Fibroblast of skin of abdomen (primary cell): Measurements from ENCODE around the gene CCM2L. TPM values are rescaled to one million over a fixed set of nuclear protein-coding genes. Genes with fewer than 3 reads are reported as not detected.

Source experiments
- DNase-seq: peaks from one replicate; pipeline ENCODE4 v3.0.0-alpha.2; 2013
- polyA plus RNA-seq, 2 experiments: library from polyadenylated mRNA; unstranded; fragments of 120-200 nt; gene quantifications; one replicate each; pipeline ENCODE4 v1.2.1, GENCODE V29; 2013; ENCODE audit not compliant: insufficient read length in 2 of 2

CCM2L gene
- 0.06 TPM for polyA plus RNA-seq (2013, experiment 1 of 2; ENCODE audit: insufficient read length)
- not detected for polyA plus RNA-seq (2013, experiment 2 of 2; ENCODE audit: insufficient read length)

DNA sequence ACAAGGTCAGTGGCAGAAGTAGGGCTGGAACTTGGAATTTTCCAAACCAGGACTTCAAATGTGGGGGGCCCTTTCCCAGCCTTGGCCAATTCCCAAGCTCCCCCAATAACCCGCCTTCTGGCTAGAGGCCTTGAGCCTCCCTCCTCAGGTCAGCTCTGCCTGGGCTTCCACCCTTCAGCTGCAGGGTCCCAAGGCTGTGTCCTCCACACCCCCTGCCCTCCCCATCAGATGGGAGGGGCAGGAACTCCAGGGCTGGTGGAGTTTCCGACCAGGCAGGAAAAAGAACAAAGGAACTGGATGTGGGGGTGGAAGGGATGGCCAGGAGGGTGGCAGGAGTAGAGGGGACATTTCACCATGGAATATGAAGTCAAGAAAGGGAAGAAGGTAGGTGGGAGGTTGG is at the start of gene CCM2L:
Gene CCM2L, plus strand, starts transcription at position 338 of the 400 bp plus-strand sequence. Its CDS starts 17 bp downstream, at position 355.
- no peak for DNase-seq

DNA sequence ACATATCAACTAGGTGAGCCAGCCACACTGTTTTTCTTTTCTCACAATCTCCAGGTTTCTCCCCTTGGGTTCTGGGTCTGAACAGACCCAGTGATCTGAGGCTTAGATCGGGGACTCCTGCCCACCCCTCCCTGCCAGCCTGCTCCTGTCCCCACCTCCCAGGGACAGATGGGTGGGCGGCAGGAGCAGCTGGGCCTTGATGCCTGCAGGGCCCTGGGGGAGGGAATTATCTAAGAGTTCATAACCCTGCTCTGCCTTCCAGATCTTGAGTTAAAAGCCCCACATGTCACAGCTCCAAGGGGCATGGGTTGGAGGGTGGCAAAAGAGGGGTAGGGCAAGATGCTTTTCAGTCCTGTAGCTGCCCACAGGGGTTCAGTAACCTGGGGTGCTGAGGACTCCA is 47.5 kb upstream of the CCM2L start:
- no peak for DNase-seq

- DNase-seq = no peak
Observed at GRCh38 chr20:31963889-31964288, 46.3 kb upstream of the CCM2L start.

DNA sequence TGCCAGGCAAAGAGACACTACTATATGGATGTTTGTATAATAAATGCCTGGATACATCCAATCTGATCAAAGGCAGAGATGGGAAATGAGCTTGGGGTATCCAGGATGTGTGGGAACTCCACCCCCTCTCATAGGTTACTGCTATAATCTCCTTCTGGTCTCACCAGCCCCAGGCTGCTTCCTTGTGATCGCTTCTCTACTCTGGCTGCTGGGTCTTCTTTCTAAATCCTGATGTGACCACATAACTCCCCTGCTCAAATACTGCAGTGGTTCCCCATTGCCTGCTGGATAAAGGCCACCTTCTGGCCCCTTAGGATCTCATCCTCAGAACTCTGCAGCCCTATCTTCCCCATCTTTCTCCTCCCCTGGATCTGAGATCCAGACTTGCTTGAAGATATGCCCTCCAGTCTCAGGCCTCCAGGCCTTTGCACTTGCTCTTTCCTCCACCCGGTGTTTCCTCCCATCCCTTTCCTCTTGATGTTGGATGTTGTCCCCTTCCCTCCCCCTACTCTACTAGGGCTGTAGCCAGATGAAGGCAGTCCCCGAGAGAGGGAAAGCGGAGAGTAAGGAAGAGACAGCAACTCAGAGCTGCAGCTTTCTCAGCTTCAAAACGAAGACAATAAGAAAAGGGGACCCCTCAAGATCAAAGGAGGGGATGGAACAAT is 43.1 kb upstream of the CCM2L start:
- no peak for DNase-seq

DNA sequence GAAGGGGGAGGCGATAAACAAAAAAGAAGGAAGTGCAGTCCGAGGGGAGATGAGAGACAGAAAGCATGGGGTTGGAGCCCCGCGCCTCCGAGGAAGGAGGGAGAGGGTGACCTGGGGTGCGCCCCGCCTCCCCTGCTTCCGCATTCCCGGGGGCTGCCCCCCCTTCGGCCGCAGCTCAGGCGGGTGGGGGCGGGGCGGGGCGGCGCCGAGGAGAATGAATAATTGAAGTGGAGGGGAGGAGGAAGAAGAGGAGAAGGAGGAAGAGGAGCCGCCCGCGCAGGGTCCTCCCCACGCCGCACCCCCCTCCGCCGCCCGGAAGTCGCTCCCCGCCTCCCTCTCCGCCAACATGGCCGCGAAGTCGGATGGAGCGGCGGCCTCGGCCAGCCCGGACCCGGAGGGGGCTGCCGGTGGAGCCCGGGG is 42.4 kb upstream of the CCM2L start, which contains the start of gene XKR7:
Gene XKR7, plus strand, starts transcription at position 322 of the 420 bp plus-strand sequence. Its CDS starts 25 bp downstream, at position 347.
- no peak for DNase-seq

- DNase-seq = peak; percentile 57
Observed at GRCh38 chr20:31968291-31969126, 41.7 kb upstream of the CCM2L start.

- DNase-seq = no peak
Observed at GRCh38 chr20:31969991-31970390, 40.2 kb upstream of the CCM2L start.

DNA sequence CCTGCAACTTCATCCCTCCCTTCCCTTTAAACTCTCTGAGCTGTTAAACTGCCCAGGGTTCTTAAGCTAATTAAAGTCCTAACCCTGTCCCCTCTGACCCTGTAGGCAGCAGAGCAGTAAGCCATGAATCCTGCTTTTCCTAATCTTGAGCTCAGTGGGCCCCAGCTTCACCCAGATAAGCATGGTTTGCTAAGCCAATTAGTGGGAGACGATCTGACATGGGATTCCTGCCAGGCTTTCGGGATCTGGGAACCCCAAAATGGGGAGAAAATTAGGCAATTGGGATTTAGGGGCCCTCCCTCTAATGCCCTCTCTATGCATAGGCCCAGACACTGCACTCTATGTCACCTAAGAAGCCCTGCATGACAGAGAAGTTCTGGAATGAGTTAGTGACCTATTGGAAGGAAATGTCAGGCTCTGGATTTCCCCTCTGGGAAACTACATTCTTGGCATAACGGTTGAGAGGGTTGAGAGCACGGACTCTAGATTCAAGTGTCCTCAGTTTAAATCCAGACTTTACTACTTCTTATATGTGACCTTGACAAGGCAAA is 37.7 kb upstream of the CCM2L start:
- no peak for DNase-seq

GRCh38 chr20:31974296-31974695 is 35.9 kb upstream of the CCM2L start:
- DNase-seq = no peak

DNA sequence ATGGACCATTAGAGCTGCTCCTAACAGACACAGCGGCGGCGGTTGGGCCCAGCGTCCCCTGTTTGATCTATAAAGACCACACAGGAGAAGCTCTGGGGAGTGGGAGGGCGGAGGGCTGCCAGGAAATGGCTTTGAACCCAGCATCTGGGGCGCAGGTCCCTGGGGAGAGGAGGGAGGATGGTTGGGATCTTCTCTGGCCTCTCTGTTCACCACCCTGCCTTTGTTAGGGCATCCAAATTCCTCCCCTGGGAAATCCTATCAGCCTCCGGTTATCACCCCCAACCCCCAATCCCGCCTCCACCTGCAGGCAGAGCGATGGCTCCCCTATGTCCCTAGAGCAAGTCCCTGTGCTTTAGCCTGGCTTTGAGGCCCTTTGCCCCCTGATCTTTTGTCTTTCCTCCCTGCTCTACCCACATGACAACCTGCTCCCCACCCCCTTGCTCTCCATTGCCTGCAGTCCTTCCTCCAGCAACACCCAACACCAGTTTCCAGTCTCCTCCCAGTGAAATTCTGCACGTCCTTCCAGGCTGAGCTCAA is 35.2 kb upstream of the CCM2L start:
- DNase-seq = no peak

DNA sequence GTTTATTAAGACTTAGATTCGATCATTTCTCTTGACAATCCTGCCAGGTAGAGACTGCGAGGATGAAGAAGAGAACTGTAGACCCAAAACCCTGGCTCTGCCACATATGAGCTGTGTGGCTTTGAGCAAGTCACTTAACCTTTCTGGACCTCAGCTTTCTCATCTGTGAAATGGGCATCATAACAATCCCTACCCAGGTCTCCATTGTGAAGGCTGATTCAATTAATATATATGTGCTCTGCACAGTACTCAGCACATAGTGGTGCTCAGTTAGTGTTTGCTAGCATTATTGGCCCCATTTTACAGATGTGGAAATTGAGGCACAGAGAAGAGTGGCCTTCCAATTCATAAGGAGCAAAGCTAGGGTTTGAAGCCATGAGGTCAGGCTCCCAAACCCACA is 34.4 kb upstream of the CCM2L start:
- no peak for DNase-seq

DNA sequence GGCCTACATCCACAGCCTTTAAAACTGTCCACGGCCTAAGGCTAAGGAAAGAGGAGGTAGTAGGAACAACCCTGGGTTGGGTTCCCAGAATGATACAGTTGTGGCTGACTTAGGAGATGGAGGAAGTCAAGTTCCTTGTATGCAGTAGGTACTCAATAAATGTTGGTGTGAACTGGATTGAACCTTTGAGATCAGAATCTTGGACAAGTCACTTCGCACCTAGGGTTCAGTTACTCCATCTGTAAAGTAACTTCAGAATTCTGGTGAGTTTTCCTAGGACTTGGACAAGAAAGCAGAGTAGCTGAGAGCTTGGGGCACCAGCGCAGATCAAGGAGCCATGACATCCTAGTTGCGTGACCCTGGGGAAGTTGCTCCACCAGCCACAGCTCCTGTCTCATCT is 33.2 kb upstream of the CCM2L start:
- no peak for DNase-seq

DNA sequence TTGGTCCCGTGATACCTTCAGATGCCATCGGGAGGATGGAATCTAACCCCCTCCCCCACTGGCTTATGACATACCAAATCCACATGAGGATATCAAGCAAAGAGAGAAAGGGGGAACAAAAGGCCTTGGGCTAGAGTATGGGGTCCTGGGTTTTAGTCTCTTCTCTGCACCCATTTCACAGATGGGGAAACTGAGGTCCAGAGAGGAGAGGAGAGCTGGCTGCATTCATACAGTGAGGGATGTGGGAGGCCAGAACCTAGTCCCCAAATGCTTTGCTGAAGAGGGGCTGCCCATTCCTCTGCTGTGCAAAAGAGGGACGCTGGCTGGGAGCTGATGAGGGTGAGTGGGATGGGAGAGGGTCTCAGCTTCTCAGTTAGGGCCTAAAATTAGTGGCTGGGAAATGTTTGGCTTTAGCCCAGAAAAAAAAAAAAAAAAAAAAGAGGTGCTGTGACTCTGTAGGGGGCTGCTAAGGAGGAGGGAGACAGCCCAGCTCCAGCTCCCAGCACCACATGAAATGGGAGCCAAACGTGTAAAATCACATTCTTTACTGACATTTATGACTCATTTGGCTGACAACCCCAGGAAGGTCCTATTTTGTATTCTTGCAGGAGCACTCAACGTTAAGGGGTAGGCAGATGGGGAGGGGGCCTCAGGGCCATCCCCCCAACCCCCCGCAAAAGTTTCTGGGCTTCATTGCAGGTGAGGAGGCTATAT is 30.4 kb upstream of the CCM2L start:
- DNase-seq = no peak

DNA sequence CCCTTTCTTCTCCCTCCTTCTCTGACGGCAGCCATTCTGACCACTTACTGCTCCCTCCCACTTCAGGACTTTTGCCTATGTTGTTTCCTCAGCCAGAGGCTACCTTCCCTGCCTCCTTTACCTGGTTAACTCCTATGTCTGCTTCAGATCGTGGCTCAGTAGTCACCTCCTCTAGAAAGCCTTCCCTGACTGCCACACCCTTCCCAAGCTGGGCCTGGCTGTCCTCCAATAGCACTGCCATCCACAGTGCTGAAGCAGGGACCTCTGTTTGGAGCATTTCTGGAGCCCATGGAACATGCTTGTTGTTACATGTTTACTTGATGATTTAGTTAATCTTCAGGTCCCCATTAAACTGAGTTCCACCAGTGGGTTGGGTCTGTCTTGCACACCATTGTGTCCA is 28.5 kb upstream of the CCM2L start:
- no peak for DNase-seq

GRCh38 chr20:31984981-31985471 is 25.2 kb upstream of the CCM2L start:
- DNase-seq = no peak

GRCh38 chr20:31987744-31988143 is 22.5 kb upstream of the CCM2L start:
- no peak for DNase-seq

DNA sequence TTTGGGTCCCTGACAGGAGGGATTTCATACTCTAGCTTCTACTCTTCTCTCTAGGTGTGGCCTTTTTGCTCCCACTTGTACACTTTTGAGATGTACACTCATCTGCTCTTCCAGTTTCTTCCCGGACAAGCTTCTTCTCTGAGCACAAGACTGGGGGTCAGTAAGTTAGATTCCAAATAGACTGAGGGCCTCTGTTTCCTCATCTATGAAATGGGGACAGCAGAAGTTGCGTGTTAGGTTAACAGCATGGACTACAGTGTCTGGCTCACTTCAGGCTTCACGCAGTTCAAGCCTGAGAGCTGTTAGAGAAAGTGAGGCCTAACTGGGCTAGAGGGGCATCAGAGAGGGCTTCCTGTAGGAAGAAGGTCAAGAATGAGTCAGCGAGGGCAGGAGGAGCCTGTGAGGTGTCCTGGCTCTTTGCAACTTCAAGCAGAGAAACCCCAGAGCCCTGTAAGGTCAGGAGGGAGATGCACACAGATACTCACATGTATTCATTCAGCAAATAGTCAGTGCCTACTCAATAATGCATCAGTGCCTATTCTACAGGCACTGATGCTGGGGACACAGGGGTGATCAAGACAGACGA is 21.7 kb upstream of the CCM2L start:
- no peak for DNase-seq

DNA sequence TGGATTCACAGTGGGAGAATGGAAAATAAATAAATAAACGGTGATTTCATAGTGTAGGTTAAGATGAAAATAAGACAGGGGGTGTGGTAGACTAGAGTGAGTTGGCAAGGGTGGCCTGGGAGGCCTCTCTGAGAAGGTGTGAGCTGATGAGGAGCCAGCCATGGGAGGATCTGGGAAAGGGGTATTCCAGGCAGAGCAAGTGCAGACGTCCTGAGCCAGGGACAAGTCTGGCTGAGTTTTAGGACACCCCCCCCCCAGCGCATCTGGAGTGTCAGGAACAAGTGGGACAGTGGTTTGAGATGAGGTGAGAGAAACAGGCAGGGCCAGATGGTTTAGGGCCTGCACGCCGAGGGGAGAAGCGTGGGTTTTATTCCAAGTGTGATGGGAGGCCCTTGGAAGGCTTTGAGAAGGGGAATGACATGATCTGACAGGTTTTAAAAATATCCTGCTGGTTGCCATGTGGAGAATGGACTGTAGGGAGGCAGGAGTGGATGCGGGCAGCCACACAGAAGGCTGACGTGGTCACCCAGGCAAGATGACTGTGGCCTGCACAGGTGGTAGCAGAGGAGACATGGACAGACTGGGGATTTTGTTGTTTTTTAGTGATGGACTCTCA is 21.1 kb upstream of the CCM2L start:
- no peak for DNase-seq

GRCh38 chr20:31990641-31991338 is 19.4 kb upstream of the CCM2L start:
- no peak for DNase-seq

DNA sequence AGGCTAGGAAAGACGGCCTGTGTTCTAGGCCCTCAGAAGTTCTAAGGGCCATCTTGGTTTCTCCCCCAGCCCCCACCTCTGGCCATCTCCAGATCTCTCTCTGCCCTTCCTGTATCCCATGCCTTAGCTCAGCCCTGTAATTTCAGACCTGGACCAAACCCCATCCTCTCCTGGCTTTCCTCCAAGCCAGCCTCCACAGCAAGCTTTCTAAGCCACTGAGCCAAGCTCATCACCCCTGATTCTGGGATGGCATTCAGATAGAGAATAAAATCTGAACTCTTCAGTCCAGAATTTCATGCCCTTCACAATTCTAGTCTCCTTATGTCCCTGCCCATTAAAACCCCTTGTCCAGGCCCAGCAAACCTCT is 18.9 kb upstream of the CCM2L start:
- DNase-seq = no peak

GRCh38 chr20:31992086-31992485 is 18.2 kb upstream of the CCM2L start:
- no peak for DNase-seq
